Adrenal gland (tissue), 5 donors: ENCODE data around the gene PMPCA.

ENCODE experiments used
- CTCF ChIP-seq, 6 experiments: fragments of 450-650 bp in 4 of 6; fragments of 200-600 bp in 2 of 6; sonication (generic) in 1 of 6; IDR thresholded peaks; 1 replicate in 5 of 6; 2 replicates in 1 of 6; pipeline versions ENCODE4 v1.5.1 to v1.8.0; 2016 to 2021; ENCODE audit warnings: antibody characterized with exemption in 6 of 6, mild to moderate bottlenecking in 2 of 6, moderate library complexity in 1 of 6
- POLR2A ChIP-seq, 2 donors: fragments of 450-650 bp; IDR thresholded peaks; one replicate each; pipeline ENCODE4 v1.6.1; 2017; ENCODE audit warnings: antibody characterized with exemption in 2 of 2, mild to moderate bottlenecking in 2 of 2, moderate library complexity in 1 of 2
- donor health status: DM: no; HTN: no; CAD: no.

- no peak for TF ChIP-seq CTCF (IDR thresholded peaks at IDR 0.05)
- TF ChIP-seq POLR2A (IDR thresholded peaks at IDR 0.05) = no peak
Observed at GRCh38 chr9:136416427-136416826, 6.0 kb downstream of the PMPCA start.
